ENCODE measurements around the gene FAT4.

FAT4 gene

GRCh38 chr4:125319311-125319710, 4.6 kb downstream of the FAT4 start:
- Mint-ChIP-seq H3K4me1 (peaks cover 70% of the 10 kb centered on the region), H3K4me3 (peak overlapping the region; percentile 98 to 99 (median 98)), H3K36me3 (ENCODE audit: low read depth) (peaks cover 51% of the 10 kb centered on the region), H3K27ac (peak overlapping the region in 2 of 3 experiments; percentile 12 to 30), H3K27me3 (ENCODE audit: low read depth) (peaks cover 8% of the 10 kb centered on the region), H3K9me3 (no peaks in the 10 kb centered on the region)
- TF ChIP-seq, protein P1, sequence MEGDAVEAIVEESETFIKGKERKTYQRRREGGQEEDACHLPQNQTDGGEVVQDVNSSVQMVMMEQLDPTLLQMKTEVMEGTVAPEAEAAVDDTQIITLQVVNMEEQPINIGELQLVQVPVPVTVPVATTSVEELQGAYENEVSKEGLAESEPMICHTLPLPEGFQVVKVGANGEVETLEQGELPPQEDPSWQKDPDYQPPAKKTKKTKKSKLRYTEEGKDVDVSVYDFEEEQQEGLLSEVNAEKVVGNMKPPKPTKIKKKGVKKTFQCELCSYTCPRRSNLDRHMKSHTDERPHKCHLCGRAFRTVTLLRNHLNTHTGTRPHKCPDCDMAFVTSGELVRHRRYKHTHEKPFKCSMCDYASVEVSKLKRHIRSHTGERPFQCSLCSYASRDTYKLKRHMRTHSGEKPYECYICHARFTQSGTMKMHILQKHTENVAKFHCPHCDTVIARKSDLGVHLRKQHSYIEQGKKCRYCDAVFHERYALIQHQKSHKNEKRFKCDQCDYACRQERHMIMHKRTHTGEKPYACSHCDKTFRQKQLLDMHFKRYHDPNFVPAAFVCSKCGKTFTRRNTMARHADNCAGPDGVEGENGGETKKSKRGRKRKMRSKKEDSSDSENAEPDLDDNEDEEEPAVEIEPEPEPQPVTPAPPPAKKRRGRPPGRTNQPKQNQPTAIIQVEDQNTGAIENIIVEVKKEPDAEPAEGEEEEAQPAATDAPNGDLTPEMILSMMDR (IDR thresholded peaks at IDR 0.05; ENCODE audit: unreplicated experiment in 3 of 3): no peak

DNA sequence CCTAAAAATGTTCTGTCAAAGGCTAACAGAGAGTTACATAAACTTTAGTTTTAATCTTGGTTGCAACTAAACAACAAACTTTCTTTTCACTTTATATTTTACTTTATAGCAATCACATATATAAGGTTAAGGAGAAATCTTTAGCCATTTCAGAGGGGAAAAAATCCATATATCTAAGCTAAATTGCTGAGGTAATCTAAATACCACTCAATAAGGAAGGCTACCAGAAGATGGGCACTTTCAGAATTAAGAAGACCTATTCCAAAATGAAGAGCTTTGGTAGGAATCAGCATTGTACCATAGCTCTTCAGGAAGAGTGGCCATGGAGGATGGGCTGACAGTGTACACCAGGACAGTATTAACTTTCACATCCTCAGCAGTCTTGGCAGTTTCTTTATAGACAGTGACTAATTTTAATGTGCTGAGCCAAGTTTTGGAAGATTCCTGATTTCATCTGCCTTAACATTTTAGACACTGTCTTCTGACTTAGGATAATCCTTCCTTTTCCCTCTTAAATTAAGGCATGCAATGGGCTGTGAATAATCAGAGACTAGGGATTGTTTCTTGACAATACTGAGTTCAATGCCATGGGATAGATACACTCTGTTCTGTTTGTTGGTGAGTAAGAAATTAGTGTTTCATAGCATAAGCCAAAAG, 7.1 kb downstream of the FAT4 start:
- Mint-ChIP-seq H3K4me3 (peak overlapping the region; percentile 74 to 99 (median 88)), H3K27me3 (ENCODE audit: low read depth) (peaks cover 8% of the 10 kb centered on the region), H3K36me3 (ENCODE audit: low read depth) (peaks cover 48% of the 10 kb centered on the region), H3K4me1 (peaks cover 66% of the 10 kb centered on the region), H3K9me3 (no peaks in the 10 kb centered on the region), H3K27ac (peak overlapping the region; percentile 63 to 80 (median 75))
- TF ChIP-seq, protein P1 (IDR thresholded peaks at IDR 0.05; ENCODE audit: unreplicated experiment in 3 of 3): no peak

DNA sequence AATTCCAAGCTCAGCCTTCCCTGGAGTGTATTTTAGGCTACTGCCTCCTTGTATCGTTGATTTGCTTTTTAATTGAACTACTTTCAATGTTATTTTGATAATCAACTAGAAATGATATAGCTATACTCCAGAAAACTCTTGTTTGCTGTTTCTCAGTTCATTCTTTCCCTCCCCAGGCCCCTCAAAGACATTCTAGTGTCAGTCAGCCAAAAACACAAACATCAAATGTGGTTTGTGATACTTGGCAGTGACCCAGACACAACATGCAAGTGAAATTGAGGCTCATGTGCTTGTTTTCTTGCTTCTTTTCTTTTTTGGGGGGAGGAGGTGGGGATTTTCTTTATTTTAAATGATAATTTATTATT, 7.6 kb downstream of the FAT4 start:
- peak overlapping the region; percentile 74 to 99 (median 88) for H3K4me3 Mint-ChIP-seq
- H3K27me3 Mint-ChIP-seq (ENCODE audit: low read depth): peaks cover 8% of the 10 kb centered on the region
- H3K27ac Mint-ChIP-seq: peak overlapping the region; percentile 63 to 80 (median 75)
- H3K9me3 Mint-ChIP-seq: no peaks in the 10 kb centered on the region
- TF ChIP-seq, protein P1 (IDR thresholded peaks at IDR 0.05; ENCODE audit: unreplicated experiment in 3 of 3): no peak
- H3K36me3 Mint-ChIP-seq (ENCODE audit: low read depth): peaks cover 46% of the 10 kb centered on the region
- peaks cover 70% of the 10 kb centered on the region for H3K4me1 Mint-ChIP-seq

GRCh38 chr4:125323654-125324053, 8.9 kb downstream of the FAT4 start:
- H3K4me3 Mint-ChIP-seq: peak overlapping the region; percentile 74 to 88 (median 80)
- H3K36me3 Mint-ChIP-seq (ENCODE audit: low read depth): peaks cover 33% of the 10 kb centered on the region
- TF ChIP-seq, protein P1 (IDR thresholded peaks at IDR 0.05; ENCODE audit: unreplicated experiment in 3 of 3): no peak
- H3K27ac Mint-ChIP-seq: peak overlapping the region; percentile 42 to 80 (median 68)
- H3K27me3 Mint-ChIP-seq (ENCODE audit: low read depth): no peaks in the 10 kb centered on the region
- H3K4me1 Mint-ChIP-seq: peaks cover 59% of the 10 kb centered on the region
- no peaks in the 10 kb centered on the region for H3K9me3 Mint-ChIP-seq

DNA sequence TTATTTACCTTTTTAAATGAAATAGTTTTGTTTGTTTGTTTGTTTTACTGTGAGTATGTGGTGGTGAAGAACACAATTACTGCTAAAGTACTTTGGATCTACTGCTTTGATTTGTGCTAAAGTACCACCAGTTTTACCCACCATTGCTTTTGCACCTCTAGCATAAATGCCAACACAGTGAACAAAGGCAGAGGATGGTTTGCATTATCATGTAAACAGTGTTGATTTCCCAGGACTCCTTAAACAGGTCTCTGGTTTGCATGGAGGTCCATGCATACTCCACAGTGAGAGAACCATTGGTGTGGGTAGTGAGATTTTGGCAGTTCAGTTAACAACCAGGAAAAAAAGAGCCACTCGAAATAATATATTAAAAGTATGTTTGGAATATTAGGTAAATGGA, 11.0 kb downstream of the FAT4 start:
- Mint-ChIP-seq H3K27me3 (ENCODE audit: low read depth) (no peaks in the 10 kb centered on the region), H3K4me1 (peaks cover 38% of the 10 kb centered on the region), H3K36me3 (ENCODE audit: low read depth) (peaks cover 12% of the 10 kb centered on the region), H3K27ac (no peak overlapping the region), H3K4me3 (no peak overlapping the region), H3K9me3 (no peaks in the 10 kb centered on the region)
- TF ChIP-seq, protein P1 (IDR thresholded peaks at IDR 0.05; ENCODE audit: unreplicated experiment in 3 of 3): no peak

DNA sequence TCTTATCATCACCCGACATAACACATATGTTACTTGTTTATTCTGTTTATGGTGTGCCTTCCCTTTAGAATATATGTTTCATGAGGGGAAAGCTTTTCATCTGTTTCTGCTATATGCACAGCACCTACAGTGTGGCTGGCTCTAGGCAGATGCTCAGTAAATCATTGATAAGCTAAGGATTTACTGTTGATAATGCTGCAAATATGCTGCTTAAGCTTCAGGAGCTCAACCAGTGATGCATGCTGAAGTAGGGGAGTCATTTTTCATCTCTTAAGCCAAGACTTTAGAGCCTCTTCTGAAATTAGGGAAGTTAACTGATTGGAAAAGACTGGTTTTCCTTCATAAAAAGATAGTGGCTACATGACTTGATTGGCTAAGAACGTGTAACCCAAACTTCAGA, 16.4 kb downstream of the FAT4 start:
- no peak overlapping the region for H3K27ac Mint-ChIP-seq
- TF ChIP-seq, protein P1 (IDR thresholded peaks at IDR 0.05; ENCODE audit: unreplicated experiment in 3 of 3): no peak
- no peaks in the 10 kb centered on the region for H3K36me3 Mint-ChIP-seq (ENCODE audit: low read depth)
- H3K9me3 Mint-ChIP-seq: no peaks in the 10 kb centered on the region
- no peaks in the 10 kb centered on the region for H3K27me3 Mint-ChIP-seq (ENCODE audit: low read depth)
- peaks cover 17% of the 10 kb centered on the region for H3K4me1 Mint-ChIP-seq
- no peak overlapping the region for H3K4me3 Mint-ChIP-seq
